Cardiac muscle cell (in vitro differentiated cells and primary cell): ENCODE results near the gene TMED6. TPM values are rescaled to one million over a fixed set of nuclear protein-coding genes. Genes with fewer than 3 reads are reported as not detected.

Source experiments
- DNase-seq, 2 donors: peaks; one replicate each; pipeline versions ENCODE4 v3.0.0 to v3.0.0-alpha.2; 2010 to 2017; ENCODE audit warnings: low read depth in 1 of 2, low spot score in 1 of 2
- H3K27ac ChIP-seq: fragments of 200-600 bp; sonication (generic); 2 replicates; pipeline ENCODE4 v1.5.1; 2016
- H3K27me3 ChIP-seq: fragments of 200-600 bp; sonication (generic); 2 replicates; pipeline ENCODE4 v1.6.0; 2016; ENCODE audit warnings: control low read depth
- H3K36me3 ChIP-seq: fragments of 200-600 bp; sonication (generic); 2 replicates; pipeline ENCODE4 v1.5.1; 2016; ENCODE audit warnings: control low read depth
- H3K4me1 ChIP-seq: fragments of 200-600 bp; sonication (generic); 2 replicates; pipeline ENCODE4 v1.8.1; 2017; ENCODE audit warnings: low read depth, mild to moderate bottlenecking, mixed run types
- H3K4me3 ChIP-seq: fragments of 200-600 bp; sonication (generic); 2 replicates; pipeline ENCODE4 v1.5.1; 2016; ENCODE audit warnings: mild to moderate bottlenecking
- H3K9me3 ChIP-seq: fragments of 200-600 bp; sonication (generic); 2 replicates; pipeline ENCODE4 v1.5.1; 2017; ENCODE audit warnings: low read depth, mild to moderate bottlenecking, control low read depth
- polyA plus RNA-seq: library from polyadenylated mRNA; unstranded; fragments of >200 nt; fragmentation: Nextera tagmentation; extraction: Ambion mirVana; gene quantifications from 2 replicates; pipeline ENCODE4 v1.2.1, GENCODE V29; 2016
- total RNA-seq: library from RNA; depleted of rRNA; stranded (reverse); fragments of >200 nt; gene quantifications from 2 replicates; pipeline ENCODE4 v1.2.3, GENCODE V29; 2016
- TF ChIP-seq, protein P1 (sequence below): IDR thresholded peaks from 2 replicates; pipeline ENCODE4 v1.5.1; 2012; ENCODE audit warnings: low read depth, mild to moderate bottlenecking, low read length

The TMED6 gene
- total and polyA plus RNA-seq, 2 experiments from 2014 or later, result 0.69 to 0.95 TPM

- Histone ChIP-seq H3K27ac (peak overlapping the region; percentile 48), H3K4me1 (peaks cover 12% of the 10 kb centered on the region), H3K9me3 (no peaks in the 10 kb centered on the region), H3K36me3 (no peaks in the 10 kb centered on the region), H3K27me3 (no peaks in the 10 kb centered on the region), H3K4me3 (no peak overlapping the region)
- TF ChIP-seq, protein P1, sequence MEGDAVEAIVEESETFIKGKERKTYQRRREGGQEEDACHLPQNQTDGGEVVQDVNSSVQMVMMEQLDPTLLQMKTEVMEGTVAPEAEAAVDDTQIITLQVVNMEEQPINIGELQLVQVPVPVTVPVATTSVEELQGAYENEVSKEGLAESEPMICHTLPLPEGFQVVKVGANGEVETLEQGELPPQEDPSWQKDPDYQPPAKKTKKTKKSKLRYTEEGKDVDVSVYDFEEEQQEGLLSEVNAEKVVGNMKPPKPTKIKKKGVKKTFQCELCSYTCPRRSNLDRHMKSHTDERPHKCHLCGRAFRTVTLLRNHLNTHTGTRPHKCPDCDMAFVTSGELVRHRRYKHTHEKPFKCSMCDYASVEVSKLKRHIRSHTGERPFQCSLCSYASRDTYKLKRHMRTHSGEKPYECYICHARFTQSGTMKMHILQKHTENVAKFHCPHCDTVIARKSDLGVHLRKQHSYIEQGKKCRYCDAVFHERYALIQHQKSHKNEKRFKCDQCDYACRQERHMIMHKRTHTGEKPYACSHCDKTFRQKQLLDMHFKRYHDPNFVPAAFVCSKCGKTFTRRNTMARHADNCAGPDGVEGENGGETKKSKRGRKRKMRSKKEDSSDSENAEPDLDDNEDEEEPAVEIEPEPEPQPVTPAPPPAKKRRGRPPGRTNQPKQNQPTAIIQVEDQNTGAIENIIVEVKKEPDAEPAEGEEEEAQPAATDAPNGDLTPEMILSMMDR, result no peak
- DNase-seq, result no peak
These were observed 42.6 kb upstream of the TMED6 start for GRCh38 chr16:69393898-69394849.

DNA sequence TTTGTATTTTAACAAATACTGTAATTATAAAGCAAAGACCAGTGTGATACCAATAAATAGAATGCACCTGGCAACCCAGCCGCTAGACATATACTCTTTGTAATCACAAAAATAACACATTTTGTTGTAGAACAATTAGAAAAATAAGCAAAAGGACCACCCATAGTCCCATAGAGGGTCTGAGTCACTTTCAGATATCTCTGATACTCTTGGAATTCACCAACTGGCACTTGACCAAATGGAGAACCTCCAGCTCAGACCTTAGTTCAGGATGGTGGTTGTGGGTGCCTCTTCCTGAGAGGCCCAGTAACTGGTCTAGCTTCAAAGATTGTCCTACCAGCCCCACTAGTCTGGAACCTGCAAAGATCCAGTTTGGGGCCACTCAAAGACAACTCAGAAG lies 35.0 kb upstream of the TMED6 start:
- H3K27me3 ChIP-seq, result no peaks in the 10 kb centered on the region
- peaks cover 21% of the 10 kb centered on the region for H3K4me1 ChIP-seq
- TF ChIP-seq, protein P1, result no peak
- no peak overlapping the region for H3K27ac ChIP-seq
- peaks cover 15% of the 10 kb centered on the region for H3K36me3 ChIP-seq
- no peaks in the 10 kb centered on the region for H3K9me3 ChIP-seq
- DNase-seq, result peak in 1 of 2 donors; percentile 61
- no peak overlapping the region for H3K4me3 ChIP-seq

- DNase-seq, result no peak
- H3K27ac ChIP-seq, result peak overlapping the region; percentile 92
- TF ChIP-seq, protein P1, result no peak
These were observed 33.4 kb upstream of the TMED6 start for GRCh38 chr16:69384974-69385373.

DNA sequence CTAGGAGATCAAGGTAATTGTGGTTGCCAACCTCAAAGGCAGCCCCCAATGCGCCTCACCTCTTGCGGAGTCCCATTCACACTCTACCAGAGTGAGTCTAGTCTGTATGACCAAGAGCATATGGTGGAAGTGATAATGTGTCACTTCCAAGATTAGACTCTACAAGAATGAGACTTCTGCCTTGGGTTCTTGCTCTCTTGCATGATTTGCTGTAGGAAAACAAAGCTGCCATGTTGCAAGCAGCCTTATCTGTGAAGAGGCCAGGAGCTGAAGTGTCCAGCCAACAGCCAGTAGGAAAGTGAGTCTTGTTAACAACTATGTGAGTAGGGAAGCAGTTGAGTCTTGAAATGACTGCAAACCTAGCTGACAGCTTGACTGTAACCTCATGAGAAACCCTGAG lies 30.8 kb upstream of the TMED6 start:
- Histone ChIP-seq H3K4me3 (no peak overlapping the region), H3K27me3 (no peaks in the 10 kb centered on the region), H3K27ac (peak overlapping the region; percentile 84), H3K36me3 (peaks cover 45% of the 10 kb centered on the region), H3K4me1 (peaks cover 21% of the 10 kb centered on the region), H3K9me3 (no peaks in the 10 kb centered on the region)
- peak; percentile 31 to 35 for DNase-seq
- TF ChIP-seq, protein P1, result no peak

More at GRCh38 chr16:69384974-69385373, 33.4 kb upstream of the TMED6 start:
- Histone ChIP-seq H3K4me3 (peak overlapping the region; percentile 99), H3K36me3 (peaks cover 31% of the 10 kb centered on the region), H3K27me3 (no peaks in the 10 kb centered on the region), H3K9me3 (no peaks in the 10 kb centered on the region), H3K4me1 (peaks cover 21% of the 10 kb centered on the region)

GRCh38 chr16:69381231-69381630 lies 29.6 kb upstream of the TMED6 start:
- H3K27ac ChIP-seq, result no peak overlapping the region
- no peaks in the 10 kb centered on the region for H3K9me3 ChIP-seq
- no peak overlapping the region for H3K4me3 ChIP-seq
- no peaks in the 10 kb centered on the region for H3K27me3 ChIP-seq
- H3K4me1 ChIP-seq, result peaks cover 21% of the 10 kb centered on the region
- H3K36me3 ChIP-seq, result peaks cover 45% of the 10 kb centered on the region
- TF ChIP-seq, protein P1, result no peak
- no peak for DNase-seq
